GM23338 (cell line): ENCODE measurements around the gene JPH4. TPM values are rescaled to one million over a fixed set of nuclear protein-coding genes. Genes with fewer than 3 reads are reported as not detected.

ENCODE experiments used
- ATAC-seq: fragments of 200-7000 bp; cut with Tn5 transposase; 3 replicates; pipeline ENCODE4 v1.9.1; 2020
- DNase-seq: peaks from one replicate; pipeline ENCODE4 v3.0.0-alpha.2; 2015; ENCODE audit warnings: low spot score
- H2AFZ ChIP-seq: fragments of 200-600 bp; sonication (generic); 2 replicates; pipeline ENCODE4 v1.8.0; 2016; ENCODE audit warnings: antibody characterized with exemption, mild to moderate bottlenecking, moderate library complexity
- H3F3A ChIP-seq: fragments of 200-600 bp; sonication (generic); replicated peaks from 2 replicates; pipeline ENCODE4 v1.8.0; 2017; ENCODE audit warnings: antibody characterized with exemption, mixed run types, low read depth
- H3K27ac ChIP-seq: fragments of 200-600 bp; sonication (generic); 2 replicates; pipeline ENCODE4 v1.6.1; 2016; ENCODE audit warnings: low read depth
- H3K27me3 ChIP-seq: fragments of 200-600 bp; sonication (generic); 2 replicates; pipeline ENCODE4 v1.8.0; 2016; ENCODE audit warnings: mild to moderate bottlenecking, mixed run types, moderate library complexity; ENCODE audit not compliant: insufficient read depth
- H3K36me3 ChIP-seq: fragments of 200-600 bp; sonication (generic); 2 replicates; pipeline ENCODE4 v1.8.0; 2016; ENCODE audit warnings: mild to moderate bottlenecking; ENCODE audit not compliant: insufficient read depth
- H3K4me1 ChIP-seq: fragments of 200-600 bp; sonication (generic); 2 replicates; pipeline ENCODE4 v1.8.0; 2016; ENCODE audit warnings: mild to moderate bottlenecking, moderate library complexity; ENCODE audit not compliant: insufficient read depth
- H3K4me2 ChIP-seq: fragments of 200-600 bp; sonication (generic); 2 replicates; pipeline ENCODE4 v1.7.1; 2017; ENCODE audit warnings: mixed run types
- H3K4me3 ChIP-seq: fragments of 200-600 bp; sonication (generic); 2 replicates; pipeline ENCODE4 v1.6.1; 2016; ENCODE audit warnings: mixed run types
- H3K79me2 ChIP-seq: fragments of 200-600 bp; sonication (generic); replicated peaks from 2 replicates; pipeline ENCODE4 v1.8.0; 2017; ENCODE audit warnings: mild to moderate bottlenecking; ENCODE audit not compliant: insufficient read depth
- H3K9me2 ChIP-seq: fragments of 200-600 bp; sonication (generic); 2 replicates; pipeline ENCODE4 v1.8.0; 2017; ENCODE audit not compliant: insufficient read depth
- H4K20me1 ChIP-seq: fragments of 200-600 bp; sonication (generic); replicated peaks from 2 replicates; pipeline ENCODE4 v1.8.0; 2017; ENCODE audit warnings: mild to moderate bottlenecking; ENCODE audit not compliant: insufficient read depth
- H3K27ac Mint-ChIP-seq: 2 replicates; pipeline ENCODE4 v1.8.0; 2020; ENCODE audit warnings: inconsistent platforms, mild to moderate bottlenecking, moderate library complexity, mixed read lengths
- H3K27me3 Mint-ChIP-seq: 3 replicates; pipeline ENCODE4 v1.8.0; 2022; ENCODE audit warnings: low read depth, mild to moderate bottlenecking, moderate library complexity, mixed read lengths, inconsistent platforms; ENCODE audit not compliant: insufficient read depth, poor library complexity
- H3K36me3 Mint-ChIP-seq: 3 replicates; pipeline ENCODE4 v1.8.0; 2021; ENCODE audit warnings: low read depth, mild to moderate bottlenecking, inconsistent platforms, moderate library complexity, mixed read lengths
- H3K4me1 Mint-ChIP-seq: 3 replicates; pipeline ENCODE4 v1.8.0; 2020; ENCODE audit warnings: mild to moderate bottlenecking, inconsistent platforms, mixed read lengths
- H3K4me3 Mint-ChIP-seq: 3 replicates; pipeline ENCODE4 v1.8.0; 2021; ENCODE audit warnings: moderate library complexity, mild to moderate bottlenecking, inconsistent platforms, mixed read lengths
- H3K9me3 Mint-ChIP-seq: 3 replicates; pipeline ENCODE4 v1.8.0; 2020; ENCODE audit warnings: moderate library complexity, mild to moderate bottlenecking, inconsistent platforms, mixed read lengths
- CREB1 ChIP-seq: fragments of 250-450 bp; sonication (Bioruptor Pico); IDR thresholded peaks from 2 replicates; pipeline ENCODE4 v1.5.0; 2020; ENCODE audit warnings: low read depth, mild to moderate bottlenecking, moderate library complexity
- CTCF ChIP-seq, 2 experiments: fragments of 200-600 bp in 1 of 2; sonication (generic) in 1 of 2; conservative IDR thresholded peaks; 2 replicates each; pipeline versions ENCODE4 v1.5.1 to v1.6.1; 2016 to 2017; ENCODE audit warnings: antibody characterized with exemption in 2 of 2, low read depth in 2 of 2, mild to moderate bottlenecking in 2 of 2, moderate library complexity in 1 of 2
- ETS1 ChIP-seq: IDR thresholded peaks from 2 replicates; pipeline ENCODE4 v1.6.1; 2016; ENCODE audit warnings: antibody characterized with exemption
- EZH2 ChIP-seq: fragments of 200-600 bp; sonication (generic); IDR thresholded peaks from one replicate; pipeline ENCODE4 v1.8.0; 2017; ENCODE audit warnings: antibody characterized with exemption, mild to moderate bottlenecking, low read depth; ENCODE audit not compliant: unreplicated experiment
- NANOG ChIP-seq: IDR thresholded peaks from 2 replicates; pipeline ENCODE4 v1.6.1; 2016; ENCODE audit warnings: antibody characterized with exemption, borderline replicate concordance
- POLR2AphosphoS5 ChIP-seq: IDR thresholded peaks from 2 replicates; pipeline ENCODE4 v1.6.1; 2016; ENCODE audit warnings: antibody characterized with exemption, low read depth
- REST ChIP-seq: IDR thresholded peaks from one replicate; pipeline ENCODE4 v1.6.1; 2018; ENCODE audit warnings: antibody characterized with exemption; ENCODE audit not compliant: unreplicated experiment
- STAT1 ChIP-seq: IDR thresholded peaks from one replicate; pipeline ENCODE4 v1.6.1; 2016; ENCODE audit warnings: antibody characterized with exemption; ENCODE audit not compliant: unreplicated experiment
- ZNF114 ChIP-seq: fragments of 250-450 bp; sonication (Bioruptor Pico); IDR thresholded peaks from 2 replicates; pipeline ENCODE4 v1.5.0; 2020; ENCODE audit warnings: mild to moderate bottlenecking, moderate library complexity
- ZNF331 ChIP-seq: fragments of 250-450 bp; sonication (Bioruptor Pico); IDR thresholded peaks from 2 replicates; pipeline ENCODE4 v1.5.0; 2020; ENCODE audit warnings: low read depth, mild to moderate bottlenecking, moderate library complexity
- ZNF462 ChIP-seq: fragments of 250-450 bp; sonication (Bioruptor Pico); IDR thresholded peaks from 2 replicates; pipeline ENCODE4 v1.5.0; 2020; ENCODE audit warnings: mild to moderate bottlenecking, moderate library complexity
- polyA plus RNA-seq: library from polyadenylated mRNA; unstranded; fragments of >200 nt; fragmentation: Nextera tagmentation; extraction: Ambion mirVana; gene quantifications from 2 replicates; pipeline ENCODE4 v1.2.1, GENCODE V29; 2016
- total RNA-seq: library from RNA; depleted of rRNA; stranded (reverse); fragments of >200 nt; shearing (Covaris generic); gene quantifications from 2 replicates; pipeline ENCODE4 v1.2.3, GENCODE V29; 2014

JPH4 gene
- total and polyA plus RNA-seq, 2 experiments from 2014 or later: 11.0 to 29.9 TPM

- no peak overlapping the region for H3K4me3 Mint-ChIP-seq
- ATAC-seq (no peak), DNase-seq (no peak)
- H4K20me1 ChIP-seq: no peaks in the 10 kb centered on the region; the same call in 1 of the 2 replicates
- no peak overlapping the region for H3K27ac ChIP-seq
- H3K9me2 ChIP-seq: no peaks in the 10 kb centered on the region
- H3K27me3 ChIP-seq: no peaks in the 10 kb centered on the region
- H3K27me3 Mint-ChIP-seq: peaks cover 19% of the 10 kb centered on the region
- H3K4me1 ChIP-seq: peaks cover 10% of the 10 kb centered on the region
- peaks cover 77% of the 10 kb centered on the region for H3K36me3 Mint-ChIP-seq
- H3K36me3 ChIP-seq: peaks cover 8% of the 10 kb centered on the region
- H2AFZ ChIP-seq: no peak overlapping the region
- peaks cover 7% of the 10 kb centered on the region for H3K79me2 ChIP-seq
- no peaks in the 10 kb centered on the region; the same call in 2 of the 3 replicates for H3K9me3 Mint-ChIP-seq
- H3K27ac Mint-ChIP-seq: peak overlapping the region; percentile 30; the same call in 1 of the 2 replicates
- H3K4me3 ChIP-seq: no peak overlapping the region
- H3K4me2 ChIP-seq: no peak overlapping the region
- H3F3A ChIP-seq: no peaks in the 10 kb centered on the region
- H3K4me1 Mint-ChIP-seq: peaks cover 48% of the 10 kb centered on the region
- TF ChIP-seq POLR2AphosphoS5 (no peak), ZNF462 (no peak), REST (no peak), ZNF331 (CRISPR knock-in tag) (no peak), STAT1 (no peak), NANOG (no peak), ZNF114 (CRISPR knock-in tag) (no peak), ETS1 (no peak), CREB1 (no peak), EZH2 (no peak), CTCF (conservative IDR thresholded peaks at IDR 0.05; ENCODE audit: low read depth in 2 of 2) (no peak)
Measured at GRCh38 chr14:23531391-23531790, 47.2 kb downstream of the JPH4 start.
